ENCODE data around the gene SYT17.

Gene SYT17

GRCh38 chr16:19309178-19309577 is 141.1 kb downstream of the SYT17 start:
- no peak overlapping the region for H3K4me3 ChIP-seq (ENCODE audit: low read depth, low read length)
- no peak for TF ChIP-seq MYC (IDR thresholded peaks at IDR 0.05; ENCODE audit: low read depth, low read length)
- TF ChIP-seq POLR2A (IDR thresholded peaks at IDR 0.05; ENCODE audit: extremely low read depth, insufficient read length) = no peak
- no peak for TF ChIP-seq MAX (IDR thresholded peaks at IDR 0.05; ENCODE audit: low read depth, low read length)
- TF ChIP-seq, protein P1, sequence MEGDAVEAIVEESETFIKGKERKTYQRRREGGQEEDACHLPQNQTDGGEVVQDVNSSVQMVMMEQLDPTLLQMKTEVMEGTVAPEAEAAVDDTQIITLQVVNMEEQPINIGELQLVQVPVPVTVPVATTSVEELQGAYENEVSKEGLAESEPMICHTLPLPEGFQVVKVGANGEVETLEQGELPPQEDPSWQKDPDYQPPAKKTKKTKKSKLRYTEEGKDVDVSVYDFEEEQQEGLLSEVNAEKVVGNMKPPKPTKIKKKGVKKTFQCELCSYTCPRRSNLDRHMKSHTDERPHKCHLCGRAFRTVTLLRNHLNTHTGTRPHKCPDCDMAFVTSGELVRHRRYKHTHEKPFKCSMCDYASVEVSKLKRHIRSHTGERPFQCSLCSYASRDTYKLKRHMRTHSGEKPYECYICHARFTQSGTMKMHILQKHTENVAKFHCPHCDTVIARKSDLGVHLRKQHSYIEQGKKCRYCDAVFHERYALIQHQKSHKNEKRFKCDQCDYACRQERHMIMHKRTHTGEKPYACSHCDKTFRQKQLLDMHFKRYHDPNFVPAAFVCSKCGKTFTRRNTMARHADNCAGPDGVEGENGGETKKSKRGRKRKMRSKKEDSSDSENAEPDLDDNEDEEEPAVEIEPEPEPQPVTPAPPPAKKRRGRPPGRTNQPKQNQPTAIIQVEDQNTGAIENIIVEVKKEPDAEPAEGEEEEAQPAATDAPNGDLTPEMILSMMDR (IDR thresholded peaks at IDR 0.05; ENCODE audit: low read depth, low read length) = no peak
- no peak for DNase-seq (ENCODE audit: low read depth)

DNA sequence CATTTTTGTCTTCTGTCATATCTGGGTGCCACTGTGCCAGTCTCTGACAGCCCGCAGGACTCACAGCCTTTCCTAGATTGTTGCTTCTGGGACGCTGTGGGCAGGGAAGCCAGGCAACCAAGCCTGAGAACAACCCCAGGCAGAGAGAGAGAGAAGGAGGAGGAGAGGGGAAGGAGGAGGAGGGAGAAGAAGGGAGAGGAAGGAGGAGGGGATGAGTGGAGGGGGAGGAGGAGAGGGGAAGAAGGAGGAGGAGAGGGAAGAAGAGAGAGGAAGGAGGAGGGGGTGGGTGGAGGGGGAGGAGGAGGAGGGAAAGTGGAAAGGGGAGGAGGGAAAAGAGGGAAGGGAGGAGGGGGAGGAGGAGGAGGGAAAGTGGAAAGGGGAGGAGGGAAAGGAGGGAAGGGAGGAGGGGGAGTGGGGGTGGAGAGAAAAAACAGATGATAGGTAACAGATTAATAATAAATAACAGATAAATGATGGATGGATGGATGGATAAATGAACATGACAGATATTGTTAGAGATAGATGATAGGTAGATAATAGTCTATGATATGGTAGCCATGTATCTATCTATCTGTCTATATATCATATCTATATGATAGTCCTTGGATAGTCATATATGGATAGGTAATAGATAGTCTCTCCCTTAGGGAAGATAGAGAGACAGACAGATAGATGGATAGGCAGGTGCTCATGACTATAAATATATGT is 146.8 kb downstream of the SYT17 start:
- no peak for DNase-seq (ENCODE audit: low read depth)

GRCh38 chr16:19315889-19316433 is 147.9 kb downstream of the SYT17 start:
- TF ChIP-seq MAX (IDR thresholded peaks at IDR 0.05; ENCODE audit: low read depth, low read length) (no peak), POLR2A (IDR thresholded peaks at IDR 0.05; ENCODE audit: extremely low read depth, insufficient read length) (no peak), MYC (IDR thresholded peaks at IDR 0.05; ENCODE audit: low read depth, low read length) (no peak)
- TF ChIP-seq, protein P1 (IDR thresholded peaks at IDR 0.05; ENCODE audit: low read depth, low read length) = no peak
- DNase-seq (ENCODE audit: low read depth) = no peak
- H3K4me3 ChIP-seq (ENCODE audit: low read depth, low read length) = no peak overlapping the region

More for the DNA sequence above, 146.8 kb downstream of the SYT17 start:
- H3K4me3 ChIP-seq (ENCODE audit: low read depth, low read length) = no peak overlapping the region
- TF ChIP-seq, protein P1 (IDR thresholded peaks at IDR 0.05; ENCODE audit: low read depth, low read length) = no peak
- no peak for TF ChIP-seq POLR2A (IDR thresholded peaks at IDR 0.05; ENCODE audit: extremely low read depth, insufficient read length)
- no peak for TF ChIP-seq MYC (IDR thresholded peaks at IDR 0.05; ENCODE audit: low read depth, low read length)
- no peak for TF ChIP-seq MAX (IDR thresholded peaks at IDR 0.05; ENCODE audit: low read depth, low read length)

- no peak overlapping the region for H3K4me3 ChIP-seq (ENCODE audit: low read depth, low read length)
- DNase-seq (ENCODE audit: low read depth) = no peak
- TF ChIP-seq MYC (IDR thresholded peaks at IDR 0.05; ENCODE audit: low read depth, low read length) (no peak), MAX (IDR thresholded peaks at IDR 0.05; ENCODE audit: low read depth, low read length) (no peak)
- TF ChIP-seq, protein P1 (IDR thresholded peaks at IDR 0.05; ENCODE audit: low read depth, low read length) = no peak
These were observed 148.8 kb downstream of the SYT17 start for GRCh38 chr16:19316846-19317245.

Measured in NB4 (cell line).